ENCODE results near the gene SPRY2.

GRCh38 chr13:80389073-80390038 is 48.4 kb upstream of the SPRY2 start:
- TF ChIP-seq CTCF (IDR thresholded peaks at IDR 0.05; ENCODE audit: poor library complexity) (no peak), EZH2 (IDR thresholded peaks at IDR 0.05; ENCODE audit: borderline replicate concordance) (no peak), EZH2phosphoT487 (IDR thresholded peaks at IDR 0.05; ENCODE audit: low read depth, severe bottlenecking, unreplicated experiment) (no peak)
